ENCODE measurements around the gene GUCY1B1. TPM values are rescaled to one million over a fixed set of nuclear protein-coding genes. Genes with fewer than 3 reads are reported as not detected.

Gene GUCY1B1
- polyA plus RNA-seq, 1 donor (not counting 4 experiments of a cell fraction or from before 2014, with no cell fraction given), result 0.05 TPM

- Histone ChIP-seq H3K4me1 (ENCODE audit: control insufficient read depth, extremely low read depth, insufficient read depth, low read length) (no peaks in the 10 kb centered on the region), H3K4me2 (ENCODE audit: control insufficient read depth, extremely low read depth, insufficient read depth, low read depth, low read length) (no peak overlapping the region), H3K27ac (ENCODE audit: control insufficient read depth, insufficient read depth, low read length) (no peak overlapping the region), H3K27me3 (ENCODE audit: control insufficient read depth, extremely low read depth, insufficient read depth, low read length) (no peaks in the 10 kb centered on the region), H4K20me1 (ENCODE audit: control insufficient read depth, extremely low read depth, insufficient read depth, low read length) (no peaks in the 10 kb centered on the region), H2AFZ (ENCODE audit: control insufficient read depth, low read length) (no peak overlapping the region), H3K79me2 (ENCODE audit: control insufficient read depth, insufficient read depth, low read length) (no peaks in the 10 kb centered on the region), H3K9me3 (ENCODE audit: control insufficient read depth, low read depth, low read length) (no peaks in the 10 kb centered on the region), H3K9ac (ENCODE audit: control insufficient read depth, extremely low read depth, insufficient read depth, low read length) (no peak overlapping the region), H3K9me1 (ENCODE audit: control insufficient read depth, extremely low read depth, insufficient read depth, low read length) (no peaks in the 10 kb centered on the region), H3K4me3 (ENCODE audit: control insufficient read depth in 2 of 3, extremely low read depth in 1 of 3, insufficient read depth in 2 of 3, low read depth in 1 of 3, low read length in 3 of 3) (no peak overlapping the region), H3K36me3 (ENCODE audit: control insufficient read depth in 2 of 2, extremely low read depth in 1 of 2, insufficient read depth in 2 of 2, low read length in 2 of 2) (no peaks in the 10 kb centered on the region)
- DNase-seq (ENCODE audit: low read depth, low spot score) (no peak), FAIRE-seq (no peak)
- dilution Hi-C loops (cut with MboI; ENCODE audit: extremely low pct_ligation_motif_present, low sequenced_read_pairs), result no loop called here
- TF ChIP-seq EZH2 (IDR thresholded peaks at IDR 0.05; ENCODE audit: low read length) (no peak), CTCF (optimal IDR thresholded peaks at IDR 0.05 in 1 of 3, IDR thresholded peaks at IDR 0.05 in 1 of 3, conservative IDR thresholded peaks at IDR 0.05 in 1 of 3; ENCODE audit: extremely low read depth in 1 of 3, insufficient read depth in 2 of 3, low read length in 3 of 3) (no peak)
Measured at GRCh38 chr4:155854582-155855226, 95.9 kb downstream of the GUCY1B1 start.

GRCh38 chr4:155855897-155856296, 97.1 kb downstream of the GUCY1B1 start:
- Histone ChIP-seq H3K79me2 (ENCODE audit: control insufficient read depth, insufficient read depth, low read length) (no peaks in the 10 kb centered on the region), H3K9me3 (ENCODE audit: control insufficient read depth, low read depth, low read length) (no peaks in the 10 kb centered on the region), H4K20me1 (ENCODE audit: control insufficient read depth, extremely low read depth, insufficient read depth, low read length) (no peaks in the 10 kb centered on the region), H3K36me3 (ENCODE audit: control insufficient read depth in 2 of 2, extremely low read depth in 1 of 2, insufficient read depth in 2 of 2, low read length in 2 of 2) (no peaks in the 10 kb centered on the region), H3K4me3 (ENCODE audit: control insufficient read depth in 2 of 3, extremely low read depth in 1 of 3, insufficient read depth in 2 of 3, low read depth in 1 of 3, low read length in 3 of 3) (no peak overlapping the region), H3K9ac (ENCODE audit: control insufficient read depth, extremely low read depth, insufficient read depth, low read length) (no peak overlapping the region), H2AFZ (ENCODE audit: control insufficient read depth, low read length) (no peak overlapping the region), H3K4me1 (ENCODE audit: control insufficient read depth, extremely low read depth, insufficient read depth, low read length) (no peaks in the 10 kb centered on the region), H3K4me2 (ENCODE audit: control insufficient read depth, extremely low read depth, insufficient read depth, low read depth, low read length) (no peak overlapping the region), H3K9me1 (ENCODE audit: control insufficient read depth, extremely low read depth, insufficient read depth, low read length) (no peaks in the 10 kb centered on the region), H3K27ac (ENCODE audit: control insufficient read depth, insufficient read depth, low read length) (no peak overlapping the region), H3K27me3 (ENCODE audit: control insufficient read depth, extremely low read depth, insufficient read depth, low read length) (no peaks in the 10 kb centered on the region)
- no peak for TF ChIP-seq EZH2 (IDR thresholded peaks at IDR 0.05; ENCODE audit: low read length)
- TF ChIP-seq CTCF (optimal IDR thresholded peaks at IDR 0.05 in 1 of 3, IDR thresholded peaks at IDR 0.05 in 1 of 3, conservative IDR thresholded peaks at IDR 0.05 in 1 of 3; ENCODE audit: extremely low read depth in 1 of 3, insufficient read depth in 2 of 3, low read length in 3 of 3), result no peak
- FAIRE-seq, result no peak
- DNase-seq (ENCODE audit: low read depth, low spot score), result no peak
- dilution Hi-C loops (cut with MboI; ENCODE audit: extremely low pct_ligation_motif_present, low sequenced_read_pairs), result no loop called here

Other genes starting within 250 kb of the GUCY1B1 start
- gene GUCY1A1, start 92.2 kb upstream of the GUCY1B1 start, polyA plus RNA-seq, result 0.04 to 0.07 TPM (median 0.05 TPM) in 3 replicates
- gene ASIC5, start 107.3 kb downstream of the GUCY1B1 start, polyA plus RNA-seq, result not detected in 3 replicates
- gene TDO2, start 144.7 kb downstream of the GUCY1B1 start, polyA plus RNA-seq, result not detected in 3 replicates
- 3.0 to 3.8 TPM (median 3.3 TPM) in 3 replicates for gene CTSO, start 194.8 kb downstream of the GUCY1B1 start, polyA plus RNA-seq